Ovary (tissue), 3 donors: Measurements from ENCODE around the gene INCENP.

Experiments used
- EP300 ChIP-seq: sonication (generic); formaldehyde crosslinking; IDR thresholded peaks from one replicate; pipeline ENCODE4 v1.6.1; 2017; ENCODE audit warnings: antibody characterized with exemption
- TF ChIP-seq, protein P1 (sequence below), 3 donors: fragments of 450-650 bp in 2 of 3; fragments of 200-600 bp in 1 of 3; IDR thresholded peaks; one replicate each; pipeline versions ENCODE4 v1.5.1 to v1.8.0; 2016 to 2022; ENCODE audit warnings: antibody characterized with exemption in 3 of 3, mild to moderate bottlenecking in 1 of 3
- donor health status: DM: no; HTN: no; CAD: no.

DNA sequence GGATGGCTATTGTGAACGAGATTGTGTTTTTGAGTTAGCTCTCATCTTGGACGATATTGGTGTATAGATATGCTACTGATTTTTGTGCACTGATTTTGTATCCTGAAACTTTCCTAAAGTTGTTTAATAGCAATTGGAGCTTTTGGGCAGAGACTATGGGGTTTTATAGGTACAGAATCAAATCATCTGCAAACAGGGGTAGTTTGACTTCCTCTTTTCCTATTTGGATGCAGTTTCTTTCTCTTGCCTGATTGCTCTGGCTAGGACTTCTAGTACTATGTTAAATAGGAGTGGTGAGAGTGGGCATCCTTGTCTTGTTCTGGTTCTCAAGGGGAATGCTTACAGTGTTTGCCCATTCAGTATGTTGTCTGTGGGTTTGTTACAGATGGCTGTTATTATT is 57.3 kb downstream of the INCENP start:
- TF ChIP-seq, protein P1, sequence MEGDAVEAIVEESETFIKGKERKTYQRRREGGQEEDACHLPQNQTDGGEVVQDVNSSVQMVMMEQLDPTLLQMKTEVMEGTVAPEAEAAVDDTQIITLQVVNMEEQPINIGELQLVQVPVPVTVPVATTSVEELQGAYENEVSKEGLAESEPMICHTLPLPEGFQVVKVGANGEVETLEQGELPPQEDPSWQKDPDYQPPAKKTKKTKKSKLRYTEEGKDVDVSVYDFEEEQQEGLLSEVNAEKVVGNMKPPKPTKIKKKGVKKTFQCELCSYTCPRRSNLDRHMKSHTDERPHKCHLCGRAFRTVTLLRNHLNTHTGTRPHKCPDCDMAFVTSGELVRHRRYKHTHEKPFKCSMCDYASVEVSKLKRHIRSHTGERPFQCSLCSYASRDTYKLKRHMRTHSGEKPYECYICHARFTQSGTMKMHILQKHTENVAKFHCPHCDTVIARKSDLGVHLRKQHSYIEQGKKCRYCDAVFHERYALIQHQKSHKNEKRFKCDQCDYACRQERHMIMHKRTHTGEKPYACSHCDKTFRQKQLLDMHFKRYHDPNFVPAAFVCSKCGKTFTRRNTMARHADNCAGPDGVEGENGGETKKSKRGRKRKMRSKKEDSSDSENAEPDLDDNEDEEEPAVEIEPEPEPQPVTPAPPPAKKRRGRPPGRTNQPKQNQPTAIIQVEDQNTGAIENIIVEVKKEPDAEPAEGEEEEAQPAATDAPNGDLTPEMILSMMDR (IDR thresholded peaks at IDR 0.05), result no peak
- no peak for TF ChIP-seq EP300
